HG02763 (cell line): ENCODE results near the gene RAET1L.
"Not testable (repeated sequence)": the region's sequence is repeated elsewhere in the genome, so short reads cannot be mapped to it uniquely, and the experiment has no call there.

Source experiments
- ATAC-seq: cut with Tn5 transposase; IDR thresholded peaks from one replicate; pipeline ENCODE4 v1.9.1; 2021; ENCODE audit warnings: mild to moderate bottlenecking, moderate library complexity; ENCODE audit not compliant: unreplicated experiment

RAET1L gene

GRCh38 chr6:150017186-150017521 lies 8.2 kb downstream of the RAET1L start:
- not testable (repeated sequence) for ATAC-seq

GRCh38 chr6:150016324-150017185 lies 8.8 kb downstream of the RAET1L start:
- peak; percentile 71 for ATAC-seq

DNA sequence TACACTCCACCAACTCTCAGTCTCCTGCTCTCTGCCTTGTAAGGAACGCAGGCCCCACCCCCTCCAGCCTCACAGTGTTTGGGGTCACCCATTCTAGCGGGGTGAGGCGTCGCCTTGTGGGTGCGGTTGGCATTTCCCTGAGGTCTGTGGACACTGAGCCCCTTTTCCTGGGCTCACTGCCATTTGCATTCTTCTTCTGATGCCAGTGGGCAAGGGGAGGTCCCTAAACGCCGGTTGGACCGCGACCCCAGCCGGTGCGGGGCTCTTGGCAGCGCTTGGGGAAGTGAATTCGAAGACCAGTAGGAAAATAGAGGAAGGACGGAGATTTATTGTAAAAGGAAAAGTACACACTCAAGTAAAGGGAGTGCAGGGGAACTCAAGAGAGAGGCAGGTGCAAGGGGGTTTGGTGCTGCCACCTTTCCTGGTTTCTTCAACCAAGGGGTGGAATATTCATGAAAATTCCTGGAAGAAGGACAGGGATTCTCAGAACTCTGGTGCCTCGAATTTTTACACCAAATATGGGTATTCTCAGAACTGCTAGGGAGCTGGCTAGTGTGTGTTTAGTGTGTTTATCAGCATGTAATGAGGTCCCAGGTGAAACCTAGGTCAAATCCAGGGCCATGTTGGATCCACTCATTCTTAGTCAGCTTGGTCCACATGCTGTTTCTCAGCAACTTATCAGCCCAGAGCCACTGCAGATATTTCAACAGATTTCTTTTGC lies 9.9 kb downstream of the RAET1L start:
- ATAC-seq: not testable (repeated sequence)

GRCh38 chr6:150014623-150015280 lies 10.6 kb downstream of the RAET1L start:
- ATAC-seq: not testable (repeated sequence)

DNA sequence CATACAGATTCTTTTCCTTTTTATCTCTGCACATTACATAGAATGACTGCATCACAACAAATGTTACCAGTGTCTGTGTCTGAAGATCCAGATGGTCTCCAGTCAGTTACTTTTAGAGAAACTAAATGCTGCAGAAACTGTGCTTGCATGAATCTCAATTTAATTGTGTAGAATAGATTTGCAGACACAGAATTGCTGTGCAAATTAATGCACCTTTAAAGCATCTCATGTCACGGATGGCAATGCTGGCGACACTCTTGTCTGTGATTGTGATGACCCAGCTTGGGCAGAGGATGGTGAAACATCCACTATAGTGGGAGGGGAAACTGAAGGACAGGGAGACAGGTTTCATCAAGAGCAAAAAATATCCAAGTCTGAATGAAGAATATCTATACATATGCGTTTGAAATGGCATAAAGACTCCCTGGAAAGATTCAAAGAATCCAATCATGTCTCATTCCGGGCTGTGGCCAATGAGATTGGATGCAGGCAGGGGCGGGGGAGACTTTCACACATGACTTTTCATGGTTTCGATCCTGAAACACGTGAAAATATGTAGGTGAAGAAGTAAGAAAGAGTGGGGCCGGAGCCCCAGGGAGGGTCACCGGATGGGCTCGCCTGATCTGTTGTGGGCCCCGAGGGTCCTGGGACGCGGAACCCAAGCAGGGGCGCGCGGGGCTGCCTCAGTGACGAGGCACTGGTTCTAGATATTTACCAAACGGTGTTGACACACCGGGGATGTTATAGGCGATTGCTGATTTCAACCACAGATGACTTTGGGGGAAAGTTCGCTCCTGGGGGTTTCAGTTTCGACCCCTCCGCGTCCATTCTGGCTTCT lies 11.3 kb downstream of the RAET1L start:
- not testable (repeated sequence) for ATAC-seq

GRCh38 chr6:150012846-150013784 lies 12.2 kb downstream of the RAET1L start:
- ATAC-seq: not testable (repeated sequence)

DNA sequence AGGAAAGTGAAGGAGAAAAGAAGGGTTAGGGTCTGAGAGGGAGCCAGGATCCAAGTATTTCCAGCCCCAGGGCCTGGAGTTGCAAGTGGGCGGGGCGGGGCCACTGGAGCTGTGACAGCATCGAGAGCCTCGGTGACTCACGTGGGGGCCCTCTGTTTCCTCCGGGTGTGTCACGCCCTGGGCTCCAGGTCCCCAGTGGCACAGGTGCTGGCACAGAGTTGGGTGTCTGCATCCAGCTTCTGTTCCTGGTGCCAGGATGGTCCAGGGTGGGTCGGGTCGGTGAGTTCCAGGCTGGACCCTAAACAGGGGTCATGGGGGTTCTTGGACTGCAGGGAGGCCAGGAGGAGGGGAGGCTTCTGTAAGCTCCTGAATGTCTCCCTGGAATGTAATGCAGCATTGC lies 16.7 kb downstream of the RAET1L start:
- no peak for ATAC-seq

DNA sequence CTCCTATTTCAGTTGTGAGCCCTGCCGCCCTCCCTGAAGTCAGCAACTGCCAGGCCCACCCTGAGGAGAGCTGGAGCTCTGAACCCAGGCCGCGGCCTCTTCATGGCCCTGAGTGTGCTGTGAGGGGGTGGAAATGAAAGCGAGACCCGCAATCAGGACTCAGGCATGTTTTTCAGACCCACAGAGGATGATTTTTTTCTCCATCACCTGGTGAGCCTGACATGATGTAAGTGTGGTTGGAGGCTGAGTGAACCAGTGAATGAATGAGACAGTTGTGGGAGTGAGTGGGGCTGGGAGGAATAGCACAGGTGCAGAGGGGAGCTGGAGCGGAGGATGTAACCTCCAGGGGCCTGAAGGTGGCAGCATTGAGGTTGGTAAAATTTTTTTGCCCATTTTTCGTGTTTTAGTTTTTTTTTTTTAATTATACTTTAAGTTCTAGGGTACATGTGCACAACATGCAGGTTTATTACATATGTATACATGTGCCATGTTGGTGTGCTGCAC lies 18.3 kb downstream of the RAET1L start:
- no peak for ATAC-seq

DNA sequence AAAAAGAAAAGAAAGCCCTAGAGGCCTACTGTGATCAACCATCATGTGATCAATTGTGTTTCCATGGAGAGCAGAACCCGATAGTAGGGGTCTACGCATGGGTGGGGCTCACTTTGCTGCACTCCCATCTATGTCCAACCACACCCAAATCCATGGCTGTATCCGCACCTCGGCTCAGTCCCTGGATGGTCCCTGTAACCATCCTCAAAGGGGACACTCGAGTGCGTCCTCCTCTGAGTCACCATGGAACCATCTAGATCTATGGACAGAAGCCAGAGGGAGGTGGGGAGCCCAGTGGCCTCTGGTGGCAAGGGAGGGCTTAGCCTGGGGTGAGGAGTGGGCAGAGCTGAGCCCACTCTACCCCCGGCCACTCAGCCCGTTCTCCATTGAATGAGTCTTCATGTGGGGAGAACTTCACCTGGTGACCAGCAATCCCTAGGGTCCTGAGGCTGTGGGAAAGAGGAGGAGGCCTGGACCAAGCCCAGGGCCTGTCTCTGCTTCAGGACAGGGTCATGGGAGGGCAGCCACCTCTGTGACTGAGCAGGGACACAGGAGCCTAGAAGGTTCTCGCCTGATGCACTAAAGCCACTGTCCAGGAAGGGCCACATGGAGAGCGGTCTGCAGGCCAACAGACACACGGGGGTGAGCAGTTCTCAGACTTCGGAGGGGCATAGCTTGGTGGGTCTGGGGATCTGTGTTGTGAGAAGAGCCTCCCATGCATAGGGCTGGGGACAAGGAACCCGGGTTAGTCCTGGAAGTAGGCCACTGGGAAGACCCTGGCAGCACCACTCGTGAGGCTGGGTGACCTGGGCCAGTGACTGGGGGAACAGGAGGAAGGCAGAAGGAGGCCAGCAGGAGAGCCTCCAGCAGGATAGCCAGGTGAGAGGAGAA lies 19.3 kb downstream of the RAET1L start:
- ATAC-seq: no peak

- peak; percentile 76 for ATAC-seq
These were observed 20.3 kb downstream of the RAET1L start for GRCh38 chr6:150004783-150005717.

DNA sequence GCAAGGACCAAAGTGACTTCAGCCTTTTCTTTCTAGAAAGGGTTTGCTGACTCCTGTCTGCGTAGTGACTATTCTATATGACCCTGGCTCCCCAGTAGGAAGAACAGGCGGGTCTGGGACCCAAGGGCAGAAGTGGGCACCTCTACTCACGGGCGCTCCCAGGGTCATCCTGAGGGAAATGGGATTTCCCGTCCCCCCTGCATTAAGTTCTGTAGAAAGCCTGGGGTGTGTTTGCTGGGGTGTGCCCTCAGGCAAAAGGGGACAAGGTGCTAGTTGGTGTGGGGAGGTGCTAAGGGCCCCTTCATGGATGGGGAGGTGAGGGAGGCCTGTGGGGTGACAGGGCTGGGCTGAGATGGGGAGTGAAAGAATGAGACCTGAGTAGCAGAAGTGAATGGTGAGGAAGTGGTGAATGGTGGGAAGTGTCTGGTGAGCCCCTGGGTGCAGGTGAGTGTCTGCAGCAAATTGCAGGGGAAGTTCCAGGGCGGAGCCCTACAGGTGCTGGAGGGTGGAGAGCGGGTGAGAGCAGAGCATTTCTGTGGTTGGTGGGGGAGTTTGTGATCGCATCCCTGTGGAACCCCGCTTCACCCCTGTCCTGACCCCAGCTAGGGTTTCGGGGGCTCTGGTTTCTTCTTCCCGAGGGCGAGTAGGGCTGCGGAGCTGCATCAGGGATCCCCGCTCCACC lies 21.1 kb downstream of the RAET1L start:
- no peak for ATAC-seq

DNA sequence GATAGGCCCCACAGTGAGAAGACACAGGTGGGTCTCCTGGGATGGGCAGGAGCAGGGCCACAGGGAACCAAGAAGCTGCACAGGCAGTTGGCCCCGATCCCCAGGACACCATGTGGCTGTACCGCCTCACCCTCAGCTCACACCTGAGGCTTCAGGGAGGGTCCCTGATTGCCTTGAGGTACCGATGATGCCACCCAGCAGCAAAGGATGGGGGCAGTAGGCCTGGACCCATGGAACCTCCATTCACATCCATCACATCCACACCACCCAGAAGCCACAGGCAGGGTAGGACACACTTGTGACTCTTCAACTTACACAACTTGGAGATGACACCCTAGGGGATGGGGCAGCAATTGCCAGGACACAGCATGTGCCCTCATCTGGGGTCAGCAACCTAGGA lies 21.7 kb downstream of the RAET1L start:
- ATAC-seq: not testable (repeated sequence)

DNA sequence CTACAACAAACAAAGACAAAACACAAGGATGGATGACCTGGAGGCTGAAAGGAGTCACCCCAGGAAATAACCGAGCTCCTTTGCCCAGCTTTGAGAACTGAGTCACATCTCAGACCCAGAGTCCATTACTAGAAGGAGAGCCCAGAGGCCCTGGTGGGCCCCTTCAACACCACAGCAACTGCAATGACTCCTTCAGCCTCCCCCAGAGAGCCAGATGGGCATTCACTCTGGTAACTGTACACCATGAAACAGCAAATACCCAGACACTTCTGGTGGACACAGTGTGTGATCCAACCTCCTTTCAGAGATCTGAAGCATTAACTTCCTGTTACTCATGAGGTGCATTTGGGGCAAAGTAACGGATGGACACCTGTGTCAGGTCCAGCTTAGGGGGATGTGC lies 22.6 kb downstream of the RAET1L start:
- ATAC-seq: no peak

- ATAC-seq: peak; percentile 30
These were observed 23.9 kb downstream of the RAET1L start for GRCh38 chr6:150001295-150002008.

- ATAC-seq: no peak
These were observed 25.7 kb downstream of the RAET1L start for GRCh38 chr6:149999636-150000035.

GRCh38 chr6:149995971-149996370 lies 29.4 kb downstream of the RAET1L start:
- no peak for ATAC-seq
